Medulla oblongata (tissue), 1 donor: ENCODE data around the gene ASB16.

ENCODE experiments used
- DNase-seq: peaks from one replicate; pipeline ENCODE4 v3.0.0-alpha.2; 2015; ENCODE audit errors: extremely low spot score

The ASB16 gene

DNA sequence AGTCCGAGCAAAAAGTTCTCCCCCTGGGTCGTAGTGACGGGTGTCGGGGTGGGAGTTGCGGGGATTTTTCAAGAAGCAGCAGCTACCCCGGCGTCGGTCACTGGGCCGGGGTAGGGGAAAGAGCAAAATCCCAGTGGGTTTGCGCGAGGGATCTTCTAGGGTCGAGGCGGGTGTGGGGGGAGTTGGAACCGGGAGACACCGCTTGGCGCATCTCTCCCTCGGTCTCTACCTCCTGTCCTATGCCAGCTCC is 51.3 kb downstream of the ASB16 start:
- no peak for DNase-seq

DNA sequence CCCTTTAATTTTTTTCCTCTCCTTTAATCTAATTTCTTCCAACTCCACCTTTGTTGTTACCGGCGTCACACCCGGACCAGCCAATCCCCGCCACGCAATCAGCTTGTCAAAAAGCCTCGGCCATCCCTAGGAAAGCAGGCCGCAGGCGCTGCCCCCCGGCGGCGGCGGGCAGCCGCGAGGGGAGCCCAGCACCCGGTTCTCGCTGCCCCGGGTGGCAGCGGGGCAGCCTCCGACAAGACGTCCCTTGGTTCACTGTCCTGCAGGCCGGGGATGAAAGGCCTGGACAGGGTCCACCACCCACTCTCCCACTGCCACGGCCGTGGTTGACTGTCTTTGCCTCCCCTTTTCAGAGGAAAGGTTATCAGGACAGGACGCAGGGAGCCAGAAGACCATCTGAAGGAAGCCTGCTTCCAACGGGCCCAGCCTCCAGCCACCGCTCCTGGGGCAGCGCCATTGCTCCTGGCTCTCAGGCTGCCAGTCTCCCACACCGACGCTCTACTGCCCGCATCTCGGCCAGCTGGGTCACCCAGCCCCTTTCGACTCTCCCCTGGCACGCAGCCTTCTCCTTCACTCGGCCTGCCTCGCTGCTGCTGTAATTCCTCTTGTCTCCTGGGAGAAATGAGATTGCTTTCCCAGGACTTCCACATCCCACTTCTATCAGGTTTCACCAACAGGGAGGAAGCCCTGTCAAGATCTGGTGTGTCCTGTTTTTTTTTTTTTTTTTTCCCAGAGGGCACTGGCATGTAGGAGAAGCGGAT is 51.8 kb downstream of the ASB16 start:
- DNase-seq = peak; percentile 94

DNA sequence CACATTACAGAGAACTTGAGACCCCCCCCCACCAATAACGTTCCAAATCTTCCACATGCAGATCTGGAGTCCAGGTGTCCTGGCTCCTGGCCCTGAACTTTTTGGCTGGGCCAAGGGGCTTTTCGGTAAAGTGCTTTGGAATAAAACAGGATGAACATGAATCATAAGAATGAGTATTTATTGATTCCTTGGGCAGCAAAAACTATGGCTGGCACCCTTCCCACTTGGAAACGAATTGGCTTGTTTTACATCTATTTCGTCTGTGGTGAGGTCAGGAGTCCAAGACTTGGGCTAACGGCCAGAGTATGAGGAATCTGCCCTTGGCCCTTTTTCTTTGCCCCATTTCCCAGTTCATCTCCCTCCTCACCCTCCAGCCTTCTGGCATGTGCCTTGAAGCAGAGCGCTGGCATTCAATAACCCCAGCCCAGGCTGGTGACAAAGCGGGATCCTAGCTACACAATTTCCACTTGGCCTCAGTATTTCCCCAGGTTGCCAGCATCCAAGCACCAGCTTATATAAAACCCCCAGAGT is 53.1 kb downstream of the ASB16 start:
- DNase-seq = peak; percentile 34
